Hematopoietic multipotent progenitor cell (in vitro differentiated cells): Measurements from ENCODE around the gene GPRASP3. TPM values are rescaled to one million over a fixed set of nuclear protein-coding genes. Genes with fewer than 3 reads are reported as not detected.
"Not testable (repeated sequence)": the region's sequence is repeated elsewhere in the genome, so short reads cannot be mapped to it uniquely, and the experiment has no call there.

Source experiments
- DNase-seq, 3 donors: peaks; one replicate each; pipeline ENCODE4 v3.0.0-alpha.2; 2011 to 2015; ENCODE audit warnings: low read depth in 2 of 3, low spot score in 2 of 3
- total RNA-seq: library from RNA; depleted of rRNA; stranded (reverse); fragments of >200 nt; gene quantifications from one replicate; pipeline ENCODE4 v1.2.3, GENCODE V29; 2012

Gene GPRASP3, protein sequence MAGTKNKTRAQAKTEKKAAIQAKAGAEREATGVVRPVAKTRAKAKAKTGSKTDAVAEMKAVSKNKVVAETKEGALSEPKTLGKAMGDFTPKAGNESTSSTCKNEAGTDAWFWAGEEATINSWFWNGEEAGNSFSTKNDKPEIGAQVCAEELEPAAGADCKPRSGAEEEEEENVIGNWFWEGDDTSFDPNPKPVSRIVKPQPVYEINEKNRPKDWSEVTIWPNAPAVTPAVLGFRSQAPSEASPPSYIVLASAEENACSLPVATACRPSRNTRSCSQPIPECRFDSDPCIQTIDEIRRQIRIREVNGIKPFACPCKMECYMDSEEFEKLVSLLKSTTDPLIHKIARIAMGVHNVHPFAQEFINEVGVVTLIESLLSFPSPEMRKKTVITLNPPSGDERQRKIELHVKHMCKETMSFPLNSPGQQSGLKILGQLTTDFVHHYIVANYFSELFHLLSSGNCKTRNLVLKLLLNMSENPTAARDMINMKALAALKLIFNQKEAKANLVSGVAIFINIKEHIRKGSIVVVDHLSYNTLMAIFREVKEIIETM
- total RNA-seq = 1.6 TPM

GRCh38 chrX:102720237-102721168, at the start of gene GPRASP3:
Gene GPRASP3, plus strand, starts transcription at chrX:102720743. Its CDS starts 28,253 bp downstream, at chrX:102748996.
- peak; percentile 18 to 67 (median 46) for DNase-seq

DNA sequence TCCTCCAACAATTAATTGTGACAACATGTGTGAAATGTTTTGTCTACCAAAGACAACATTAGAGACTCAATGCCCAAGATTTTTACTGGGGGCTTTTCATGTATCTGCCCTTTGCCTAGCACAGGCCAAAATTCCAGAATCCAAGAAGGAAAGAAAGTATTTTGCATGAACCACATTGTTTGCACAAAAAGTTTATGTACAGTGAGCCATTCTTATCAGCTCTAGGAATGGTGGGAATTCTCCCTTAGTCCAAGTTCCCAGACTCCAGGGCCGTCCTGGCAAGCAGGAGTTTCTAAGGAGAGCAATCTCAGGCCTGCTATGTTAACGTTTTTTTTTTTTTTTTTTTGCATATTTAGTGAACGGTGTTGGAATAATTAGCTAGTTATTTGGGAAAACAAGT, 47.7 kb upstream of the GPRASP3 start:
- no peak for DNase-seq

- DNase-seq = not testable (repeated sequence)
Measured at GRCh38 chrX:102677479-102677878, 43.1 kb upstream of the GPRASP3 start.

DNA sequence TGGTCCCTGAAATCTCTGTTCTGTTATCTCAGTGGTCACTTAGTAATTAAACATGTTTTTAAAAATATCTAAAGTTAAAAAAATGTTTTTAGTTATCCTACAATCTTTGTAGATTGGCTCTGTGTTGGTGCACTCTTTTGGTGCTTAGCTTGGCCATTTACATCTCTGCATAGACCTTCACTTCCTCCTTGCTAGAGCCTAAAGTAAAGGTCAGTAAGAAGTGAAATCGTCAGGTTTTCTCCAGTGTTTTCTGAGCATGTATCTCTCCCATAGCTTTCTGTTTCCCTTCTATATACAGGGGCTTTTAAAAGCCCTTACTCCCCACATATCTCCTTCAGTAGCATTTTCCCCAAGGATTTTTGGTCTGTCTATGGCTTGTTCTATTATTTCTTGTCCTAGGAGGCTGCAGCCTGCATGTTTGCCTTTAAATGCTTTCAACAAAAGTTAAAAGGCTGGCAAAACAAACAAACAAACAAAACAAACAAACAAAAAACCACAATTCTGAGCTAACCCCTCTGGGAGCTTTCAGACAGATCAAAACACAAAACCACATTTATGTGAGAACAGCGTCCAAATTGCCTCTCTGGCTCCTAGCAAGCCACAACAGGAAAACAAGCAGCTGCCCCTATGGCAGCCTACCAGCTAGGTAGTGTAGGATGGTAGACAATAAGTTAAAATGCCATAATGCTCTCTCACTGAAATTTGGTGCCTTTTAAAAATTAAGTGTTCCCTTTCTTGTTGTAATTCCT, 35.6 kb upstream of the GPRASP3 start:
- DNase-seq = no peak

DNA sequence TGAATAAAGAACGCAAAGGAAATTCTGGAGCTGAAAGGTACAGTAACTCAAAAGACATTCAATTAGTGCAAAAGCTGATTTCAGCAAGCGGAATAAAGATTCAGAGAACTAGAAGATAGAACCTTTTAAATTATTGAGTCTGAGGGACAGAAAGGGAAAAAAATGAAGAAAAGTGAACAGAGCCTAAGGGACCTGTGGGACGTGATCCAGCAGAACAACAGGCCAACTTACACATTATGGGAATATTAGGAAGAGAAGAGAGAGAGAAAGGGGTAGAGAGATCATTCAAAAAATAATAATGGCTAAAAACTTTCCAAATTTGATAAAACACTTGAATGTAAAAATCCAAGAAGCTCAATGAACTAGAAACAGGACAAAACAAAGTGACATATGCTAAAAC, 25.8 kb upstream of the GPRASP3 start:
- no peak for DNase-seq

DNA sequence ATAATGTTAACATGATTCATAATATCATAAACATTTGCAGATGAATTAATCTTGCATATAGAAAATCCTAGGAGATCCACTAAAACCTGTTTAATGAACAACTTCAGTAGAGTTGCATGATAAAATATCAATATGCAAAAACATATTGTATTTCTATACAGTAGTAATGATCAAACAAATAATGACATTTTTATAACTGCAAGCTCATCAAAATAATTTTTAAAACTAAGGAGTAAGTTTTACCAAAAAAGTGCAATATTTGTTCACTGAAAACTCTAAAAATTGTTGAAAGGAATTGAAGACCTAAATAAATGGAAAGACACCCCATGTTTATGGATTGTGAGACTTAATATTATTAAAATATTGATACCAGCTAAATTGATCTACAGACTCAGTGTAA, 24.2 kb upstream of the GPRASP3 start:
- DNase-seq = no peak

- DNase-seq = no peak
Measured at GRCh38 chrX:102697494-102697893, 23.0 kb upstream of the GPRASP3 start.

- no peak for DNase-seq
Measured at GRCh38 chrX:102708900-102709299, 11.6 kb upstream of the GPRASP3 start.

- no peak for DNase-seq
Measured at GRCh38 chrX:102711872-102712215, 8.7 kb upstream of the GPRASP3 start.

DNA sequence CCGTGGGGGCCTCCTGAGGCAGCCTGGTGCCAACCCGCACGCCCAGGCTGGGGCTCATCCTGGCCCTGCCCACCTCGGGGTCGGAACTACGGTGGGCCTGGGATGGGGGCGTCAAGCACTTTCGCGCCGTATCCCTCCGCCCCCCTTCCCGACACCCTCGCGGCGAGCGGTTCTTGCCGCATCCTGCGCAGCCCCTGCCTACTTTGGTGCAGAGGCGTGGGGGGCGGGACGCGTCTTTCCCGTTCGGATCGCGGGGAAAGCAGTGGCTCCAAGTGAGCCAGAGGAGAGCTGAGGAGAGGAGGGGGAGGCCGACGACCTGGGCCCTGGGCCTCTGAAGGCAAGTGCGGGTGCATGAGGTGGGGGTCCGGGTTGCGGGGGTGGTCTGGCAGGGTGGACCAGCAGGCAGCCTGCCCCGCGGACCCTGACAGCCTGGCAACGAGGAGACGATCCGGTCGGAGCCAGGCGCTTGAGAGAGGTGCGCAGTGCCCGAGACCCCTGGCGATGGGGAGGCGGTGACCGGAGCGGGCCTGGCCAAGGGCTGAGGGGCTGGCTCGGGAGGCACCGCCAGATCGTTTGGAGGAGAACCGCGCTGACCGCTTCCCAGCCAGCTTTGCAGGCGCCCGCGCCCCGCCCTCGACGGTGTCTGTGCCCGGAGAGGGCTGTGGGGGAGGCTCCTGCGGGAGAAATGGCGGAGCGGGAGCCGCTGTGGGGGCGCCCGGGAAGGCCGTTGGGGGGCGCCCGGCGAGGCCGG, 8.2 kb upstream of the GPRASP3 start, which contains the start of gene GPRASP2:
TSS of gene GPRASP2 (plus strand) at position 233 of the 751 bp plus-strand sequence. CDS start 2,422 bp downstream, outside the sequence.
- DNase-seq = peak in 1 of 3 donors; percentile 17

DNA sequence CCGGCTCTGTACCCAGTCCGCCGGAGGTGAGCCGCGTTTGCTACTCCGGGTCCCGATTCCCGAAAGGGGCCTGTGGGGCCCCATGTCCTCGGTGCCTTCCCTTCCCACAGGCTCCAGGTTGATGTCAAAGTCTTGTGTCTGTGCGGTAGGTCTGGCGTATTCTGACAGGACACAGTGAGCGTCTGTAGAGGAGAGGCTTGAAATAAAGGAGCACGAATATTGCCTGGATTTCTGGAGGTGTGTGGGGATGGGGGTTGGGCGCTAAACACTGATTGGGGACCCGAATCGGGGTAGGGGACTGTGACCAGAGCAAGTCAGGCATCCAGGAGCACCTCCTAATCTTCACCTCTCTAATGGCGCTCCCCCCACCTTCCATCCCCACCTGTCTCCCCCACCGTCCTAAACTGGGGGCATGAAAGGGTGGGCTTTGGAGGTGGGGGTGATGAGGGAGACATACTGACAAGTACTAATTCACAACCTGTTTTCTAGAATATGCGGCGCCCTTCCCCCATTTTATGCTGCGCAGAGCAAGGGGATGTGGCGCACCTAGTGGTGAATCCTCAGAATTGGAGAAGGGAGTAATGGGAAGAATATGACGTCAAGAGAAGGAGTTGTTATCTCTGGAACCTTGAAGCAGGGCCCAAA, 7.4 kb upstream of the GPRASP3 start:
- peak in 2 of 3 donors; percentile 37 to 51 for DNase-seq

- DNase-seq = no peak
Measured at GRCh38 chrX:102714994-102715393, 5.5 kb upstream of the GPRASP3 start.

GRCh38 chrX:102715967-102716366, 4.6 kb upstream of the GPRASP3 start:
- no peak for DNase-seq

DNA sequence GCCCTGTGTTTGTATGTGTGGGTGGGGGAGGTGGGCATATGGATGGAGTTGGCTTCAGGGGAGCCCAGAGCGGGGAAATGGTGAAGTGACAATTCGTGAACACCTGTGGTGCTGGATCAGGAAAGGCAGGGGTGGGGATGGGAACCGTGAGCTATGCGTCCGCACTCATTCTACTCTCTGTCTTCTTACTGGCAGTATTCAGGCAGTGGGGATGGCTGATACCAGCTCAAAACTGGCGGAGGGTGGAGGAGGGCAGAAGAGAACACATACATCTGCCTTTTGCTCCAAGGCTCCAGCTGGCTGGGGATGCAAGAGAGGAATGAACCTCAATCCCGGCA, 595 bp downstream of the GPRASP3 start:
- not testable (repeated sequence) for DNase-seq

DNA sequence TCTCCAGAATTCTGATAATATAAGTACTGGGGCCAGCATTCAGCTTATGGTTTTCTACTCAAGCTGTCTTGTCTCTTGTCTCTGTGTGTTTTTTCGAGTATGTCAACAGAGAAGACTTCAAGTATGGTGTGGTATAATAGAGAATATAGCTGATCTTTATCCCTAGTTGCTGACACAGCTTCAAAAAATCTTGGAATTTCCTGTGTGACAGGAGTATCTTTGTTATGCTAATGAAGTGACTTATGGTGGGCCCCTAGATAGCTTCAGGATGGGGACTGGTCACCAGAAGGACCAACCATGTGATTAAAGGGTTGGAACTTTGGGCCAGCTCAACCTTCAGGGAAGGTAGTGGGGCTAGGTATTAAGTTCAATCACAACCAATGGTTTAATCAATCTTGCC, 2.9 kb downstream of the GPRASP3 start:
- no peak for DNase-seq

GRCh38 chrX:102727761-102728160, 7.2 kb downstream of the GPRASP3 start:
- no peak for DNase-seq

DNA sequence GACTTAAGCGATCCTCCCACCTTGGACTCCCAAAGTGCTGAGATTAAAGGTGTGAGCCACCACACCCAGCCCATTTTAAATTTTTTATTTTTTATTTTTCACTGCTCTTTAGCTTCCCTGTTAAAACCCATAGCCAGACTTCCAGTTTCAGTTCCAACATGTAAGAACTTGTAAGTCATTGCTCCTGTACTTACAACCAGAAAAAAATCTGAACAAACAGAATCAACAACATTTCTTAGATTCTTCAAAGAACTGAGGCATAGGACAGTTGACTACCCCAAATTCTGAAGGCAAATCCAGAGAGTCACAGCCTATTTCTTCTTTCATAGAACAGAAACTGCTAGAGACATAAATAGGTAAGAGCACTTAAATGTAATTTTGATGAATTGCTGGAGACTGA, 8.1 kb downstream of the GPRASP3 start:
- no peak for DNase-seq

- DNase-seq = no peak
Measured at GRCh38 chrX:102739657-102740056, 19.1 kb downstream of the GPRASP3 start.

DNA sequence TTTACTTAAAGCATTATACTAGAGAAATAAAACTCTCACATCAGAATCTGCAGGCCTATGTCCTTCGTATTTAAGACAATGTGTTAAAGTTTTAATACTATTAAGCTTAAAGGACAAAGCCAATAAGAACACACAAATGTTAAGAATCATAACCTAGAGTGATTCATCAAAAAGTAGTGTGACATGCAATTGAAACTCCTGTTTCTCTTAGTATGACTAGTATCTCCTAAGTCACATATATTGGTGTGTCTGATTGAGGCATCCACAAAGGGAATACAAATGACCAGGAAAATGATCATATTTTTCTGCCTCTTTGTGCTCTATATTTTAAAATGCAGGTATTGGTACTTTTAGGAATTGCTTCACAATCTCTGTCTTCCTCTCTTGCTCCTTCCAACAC, 23.8 kb downstream of the GPRASP3 start:
- no peak for DNase-seq

- DNase-seq = no peak
Measured at GRCh38 chrX:102745513-102745856, 24.9 kb downstream of the GPRASP3 start.
